ENCODE results near the gene NME7.

The NME7 gene

GRCh38 chr1:169367096-169367685, 406 bp downstream of the NME7 start:
- H3K36me3 ChIP-seq = peaks cover 10% of the 10 kb centered on the region
- H3K9me3 ChIP-seq = no peaks in the 10 kb centered on the region
- H3K4me1 ChIP-seq (ENCODE audit: control insufficient read depth in 1 of 2, insufficient read depth in 1 of 2, low read depth in 1 of 2, low read length in 1 of 2) = peaks cover 28 to 33% of the 10 kb centered on the region in 2 experiments
- no peak for TF ChIP-seq CTCF (IDR thresholded peaks at IDR 0.05)
- peak overlapping the region; percentile 76 to 90 for H3K4me3 ChIP-seq (ENCODE audit: low read depth in 1 of 2, low read length in 1 of 2)
- no peaks in the 10 kb centered on the region for H3K27me3 ChIP-seq
- peak overlapping the region; percentile 84 for H3K27ac ChIP-seq

DNA sequence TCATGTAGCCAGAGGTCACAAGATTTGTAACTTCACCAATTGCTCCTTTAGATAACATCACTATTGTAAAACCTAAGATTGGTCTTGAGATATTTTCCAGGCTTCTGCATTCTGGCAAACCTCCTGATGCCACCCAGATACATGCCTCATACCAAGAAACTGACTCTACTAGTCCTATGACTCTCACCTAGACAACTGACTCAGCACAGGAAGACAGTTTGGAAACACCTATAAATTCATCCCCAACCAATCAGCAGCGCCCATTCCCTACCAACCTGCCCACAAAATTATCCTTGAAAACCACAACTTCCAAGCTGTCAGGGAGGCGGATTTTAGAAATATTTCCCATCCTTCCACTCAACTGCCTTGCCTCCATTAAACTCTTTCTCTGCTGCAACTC, 2.6 kb downstream of the NME7 start:
- no peaks in the 10 kb centered on the region for H3K27me3 ChIP-seq
- no peak overlapping the region for H3K27ac ChIP-seq
- H3K36me3 ChIP-seq = peaks cover 3% of the 10 kb centered on the region
- no peak overlapping the region for H3K4me3 ChIP-seq (ENCODE audit: low read depth in 1 of 2, low read length in 1 of 2)
- no peaks in the 10 kb centered on the region for H3K9me3 ChIP-seq
- H3K4me1 ChIP-seq (ENCODE audit: control insufficient read depth in 1 of 2, insufficient read depth in 1 of 2, low read depth in 1 of 2, low read length in 1 of 2) = peaks cover 19 to 21% of the 10 kb centered on the region in 2 experiments
- no peak for TF ChIP-seq CTCF (IDR thresholded peaks at IDR 0.05)

- Histone ChIP-seq H3K27me3 (no peaks in the 10 kb centered on the region), H3K27ac (no peak overlapping the region), H3K4me1 (ENCODE audit: control insufficient read depth in 1 of 2, insufficient read depth in 1 of 2, low read depth in 1 of 2, low read length in 1 of 2) (peaks cover 5 to 7% of the 10 kb centered on the region in 2 experiments), H3K9me3 (no peaks in the 10 kb centered on the region), H3K4me3 (ENCODE audit: low read depth in 1 of 2, low read length in 1 of 2) (no peak overlapping the region), H3K36me3 (no peaks in the 10 kb centered on the region)
- no peak for TF ChIP-seq CTCF (IDR thresholded peaks at IDR 0.05)
Observed at GRCh38 chr1:169363046-169363730, 4.4 kb downstream of the NME7 start.

- TF ChIP-seq CTCF (IDR thresholded peaks at IDR 0.05) = no peak
- Histone ChIP-seq H3K4me3 (ENCODE audit: low read depth in 1 of 2, low read length in 1 of 2) (no peak overlapping the region), H3K27ac (no peak overlapping the region), H3K4me1 (ENCODE audit: control insufficient read depth in 1 of 2, insufficient read depth in 1 of 2, low read depth in 1 of 2, low read length in 1 of 2) (no peaks in the 10 kb centered on the region), H3K9me3 (no peaks in the 10 kb centered on the region), H3K27me3 (no peaks in the 10 kb centered on the region), H3K36me3 (no peaks in the 10 kb centered on the region)
Observed at GRCh38 chr1:169361281-169361680, 6.3 kb downstream of the NME7 start.

- no peaks in the 10 kb centered on the region for H3K27me3 ChIP-seq
- H3K4me3 ChIP-seq (ENCODE audit: low read depth in 1 of 2, low read length in 1 of 2) = no peak overlapping the region
- no peaks in the 10 kb centered on the region for H3K36me3 ChIP-seq
- no peak overlapping the region for H3K27ac ChIP-seq
- no peaks in the 10 kb centered on the region for H3K4me1 ChIP-seq (ENCODE audit: control insufficient read depth in 1 of 2, insufficient read depth in 1 of 2, low read depth in 1 of 2, low read length in 1 of 2)
- no peaks in the 10 kb centered on the region for H3K9me3 ChIP-seq
- TF ChIP-seq CTCF (IDR thresholded peaks at IDR 0.05) = no peak
Observed at GRCh38 chr1:169360415-169360814, 7.2 kb downstream of the NME7 start.
